DOHH2 (cell line): ENCODE measurements around the gene PKDCC.

Source experiments
- H3F3A ChIP-seq: fragments of 200-600 bp; sonication (generic), shearing (Covaris generic); 2 replicates; pipeline ENCODE4 v1.6.0; 2016; ENCODE audit warnings: antibody characterized with exemption, mild to moderate bottlenecking; ENCODE audit not compliant: control insufficient read depth, insufficient read depth
- H3K27ac ChIP-seq: fragments of 200-600 bp; sonication (generic); 2 replicates; pipeline ENCODE4 v1.5.1; 2014; ENCODE audit warnings: low read depth, mild to moderate bottlenecking, low read length, moderate library complexity
- H3K27me3 ChIP-seq: fragments of 200-600 bp; sonication (generic); 2 replicates; pipeline ENCODE4 v1.6.1; 2014; ENCODE audit warnings: mild to moderate bottlenecking, low read length, mixed read lengths; ENCODE audit not compliant: control insufficient read depth
- H3K36me3 ChIP-seq: fragments of 200-600 bp; sonication (generic); 2 replicates; pipeline ENCODE4 v1.6.1; 2014; ENCODE audit warnings: mild to moderate bottlenecking, low read length, moderate library complexity, mixed read lengths; ENCODE audit not compliant: control insufficient read depth
- H3K4me1 ChIP-seq: fragments of 200-600 bp; sonication (generic); 2 replicates; pipeline ENCODE4 v1.6.1; 2014; ENCODE audit warnings: mild to moderate bottlenecking, low read length, mixed read lengths; ENCODE audit not compliant: control insufficient read depth
- H3K4me2 ChIP-seq: fragments of 200-600 bp; sonication (generic); 2 replicates; pipeline ENCODE4 v1.6.0; 2014; ENCODE audit warnings: mild to moderate bottlenecking, low read length, moderate library complexity
- H3K4me3 ChIP-seq: fragments of 200-600 bp; sonication (generic); 2 replicates; pipeline ENCODE4 v1.5.1; 2014; ENCODE audit warnings: mild to moderate bottlenecking, low read length, mixed read lengths
- H3K79me2 ChIP-seq: fragments of 200-600 bp; sonication (generic); 2 replicates; pipeline ENCODE4 v1.6.1; 2014; ENCODE audit warnings: mild to moderate bottlenecking, low read length, mixed read lengths; ENCODE audit not compliant: control insufficient read depth
- H3K9me2 ChIP-seq: fragments of 200-600 bp; sonication (generic); replicated peaks from 2 replicates; pipeline ENCODE4 v1.6.1; 2014; ENCODE audit warnings: mild to moderate bottlenecking, low read length, mixed read lengths; ENCODE audit not compliant: control insufficient read depth
- H3K9me3 ChIP-seq: fragments of 200-600 bp; sonication (generic); 2 replicates; pipeline ENCODE4 v1.6.1; 2014; ENCODE audit warnings: antibody characterized with exemption, low read length, mixed read lengths; ENCODE audit not compliant: control insufficient read depth, insufficient read depth
- H4K20me1 ChIP-seq: fragments of 200-600 bp; sonication (generic); 2 replicates; pipeline ENCODE4 v1.6.0; 2014; ENCODE audit warnings: low read depth, mild to moderate bottlenecking, antibody characterized with exemption, low read length, moderate library complexity; ENCODE audit not compliant: control insufficient read depth, insufficient read depth
- EZH2phosphoT487 ChIP-seq: fragments of 200-600 bp; sonication (generic); IDR thresholded peaks from 2 replicates; pipeline ENCODE4 v1.6.1; 2017; ENCODE audit warnings: borderline replicate concordance, mild to moderate bottlenecking, antibody characterized with exemption, low read length, moderate library complexity, mixed read lengths
- TF ChIP-seq, protein P1 (sequence below): fragments of 200-600 bp; sonication (generic); IDR thresholded peaks from one replicate; pipeline ENCODE4 v1.5.1; 2014; ENCODE audit warnings: antibody characterized with exemption, mild to moderate bottlenecking, low read depth, low read length; ENCODE audit not compliant: poor library complexity, severe bottlenecking

The PKDCC gene

DNA sequence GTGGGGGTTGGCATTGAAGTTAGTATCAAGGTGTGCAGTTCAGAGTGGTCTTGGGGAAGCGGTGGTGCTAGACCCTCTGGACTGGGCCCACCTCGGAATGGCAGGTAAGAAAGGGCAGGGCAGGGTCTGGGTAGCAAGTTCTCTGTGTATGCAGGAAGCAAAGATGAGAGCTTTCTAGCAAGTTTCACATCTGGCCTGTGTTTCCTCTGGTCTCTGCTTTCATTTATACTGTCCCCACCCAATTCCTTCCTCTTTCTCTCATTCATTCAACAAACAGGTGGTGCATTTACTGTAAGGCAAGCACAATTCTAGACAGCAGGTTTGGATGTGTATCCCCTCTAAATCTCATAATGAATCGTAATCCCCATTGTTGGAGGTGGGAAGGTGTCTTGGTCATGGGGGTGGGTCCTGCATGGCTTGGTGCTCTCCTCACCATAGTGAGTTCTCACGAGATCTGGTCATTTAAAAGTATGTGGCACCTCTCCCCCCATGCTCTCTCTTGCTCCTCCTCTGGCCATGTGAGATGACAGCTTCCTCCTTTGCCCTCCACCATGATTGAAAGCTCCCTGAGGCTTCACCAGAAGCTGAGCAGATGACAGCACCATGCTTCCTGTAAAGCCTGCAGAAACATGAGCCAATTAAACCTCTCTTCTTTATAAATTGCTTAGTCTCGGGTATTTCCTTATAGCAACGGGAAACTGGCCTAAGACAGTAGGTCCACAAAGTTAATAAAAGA is 51.8 kb downstream of the PKDCC start:
- no peak for TF ChIP-seq EZH2phosphoT487
- TF ChIP-seq, protein P1, sequence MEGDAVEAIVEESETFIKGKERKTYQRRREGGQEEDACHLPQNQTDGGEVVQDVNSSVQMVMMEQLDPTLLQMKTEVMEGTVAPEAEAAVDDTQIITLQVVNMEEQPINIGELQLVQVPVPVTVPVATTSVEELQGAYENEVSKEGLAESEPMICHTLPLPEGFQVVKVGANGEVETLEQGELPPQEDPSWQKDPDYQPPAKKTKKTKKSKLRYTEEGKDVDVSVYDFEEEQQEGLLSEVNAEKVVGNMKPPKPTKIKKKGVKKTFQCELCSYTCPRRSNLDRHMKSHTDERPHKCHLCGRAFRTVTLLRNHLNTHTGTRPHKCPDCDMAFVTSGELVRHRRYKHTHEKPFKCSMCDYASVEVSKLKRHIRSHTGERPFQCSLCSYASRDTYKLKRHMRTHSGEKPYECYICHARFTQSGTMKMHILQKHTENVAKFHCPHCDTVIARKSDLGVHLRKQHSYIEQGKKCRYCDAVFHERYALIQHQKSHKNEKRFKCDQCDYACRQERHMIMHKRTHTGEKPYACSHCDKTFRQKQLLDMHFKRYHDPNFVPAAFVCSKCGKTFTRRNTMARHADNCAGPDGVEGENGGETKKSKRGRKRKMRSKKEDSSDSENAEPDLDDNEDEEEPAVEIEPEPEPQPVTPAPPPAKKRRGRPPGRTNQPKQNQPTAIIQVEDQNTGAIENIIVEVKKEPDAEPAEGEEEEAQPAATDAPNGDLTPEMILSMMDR = no peak
- no peak overlapping the region for H3K4me3 ChIP-seq
- peaks cover 12% of the 10 kb centered on the region for H3K9me3 ChIP-seq
- no peaks in the 10 kb centered on the region for H3K36me3 ChIP-seq
- no peaks in the 10 kb centered on the region for H3K79me2 ChIP-seq
- H3K27me3 ChIP-seq = peaks cover 74% of the 10 kb centered on the region
- H3K9me2 ChIP-seq = no peaks in the 10 kb centered on the region
- no peaks in the 10 kb centered on the region for H3F3A ChIP-seq
- no peak overlapping the region for H3K27ac ChIP-seq
- peaks cover 20% of the 10 kb centered on the region for H3K4me1 ChIP-seq
- H3K4me2 ChIP-seq = no peak overlapping the region
- H4K20me1 ChIP-seq = peaks cover 7% of the 10 kb centered on the region; the same call in 1 of the 2 replicates

DNA sequence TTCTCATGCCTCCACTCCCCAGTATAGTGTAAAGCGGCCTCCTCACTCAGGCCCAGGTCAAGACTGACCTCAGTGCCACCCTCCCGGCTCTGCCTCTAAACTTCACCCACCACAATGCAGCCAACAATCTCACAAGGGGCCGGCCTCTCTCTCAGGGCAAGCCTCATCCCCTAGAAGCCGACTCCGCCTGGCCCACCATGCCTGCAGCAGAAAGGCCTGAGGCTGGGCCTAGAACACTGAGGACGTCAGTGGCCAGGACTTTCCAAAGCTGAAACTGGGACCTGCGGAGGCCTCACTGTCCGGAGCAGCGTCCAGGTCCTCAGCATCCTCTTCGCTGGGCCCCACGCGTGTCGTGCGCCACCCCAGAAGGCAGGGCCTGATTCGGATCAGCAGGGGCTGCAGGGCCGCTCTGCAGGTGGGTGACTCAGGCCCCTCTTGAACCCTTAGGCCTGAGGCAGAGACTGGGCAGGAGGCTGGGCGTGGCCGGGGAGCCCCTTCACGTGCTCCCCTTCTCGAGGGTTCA is 52.9 kb downstream of the PKDCC start:
- no peak overlapping the region for H3K27ac ChIP-seq
- no peak overlapping the region; the same call in 1 of the 2 replicates for H3K4me2 ChIP-seq
- H3F3A ChIP-seq = no peaks in the 10 kb centered on the region
- no peak for TF ChIP-seq EZH2phosphoT487
- TF ChIP-seq, protein P1 = no peak
- H3K4me3 ChIP-seq = no peak overlapping the region
- H3K9me3 ChIP-seq = peaks cover 12% of the 10 kb centered on the region
- peaks cover 7% of the 10 kb centered on the region; the same call in 1 of the 2 replicates for H4K20me1 ChIP-seq
- H3K79me2 ChIP-seq = no peaks in the 10 kb centered on the region
- peaks cover 32% of the 10 kb centered on the region for H3K4me1 ChIP-seq
- no peaks in the 10 kb centered on the region for H3K36me3 ChIP-seq
- H3K27me3 ChIP-seq = peaks cover 83% of the 10 kb centered on the region
- no peaks in the 10 kb centered on the region for H3K9me2 ChIP-seq

DNA sequence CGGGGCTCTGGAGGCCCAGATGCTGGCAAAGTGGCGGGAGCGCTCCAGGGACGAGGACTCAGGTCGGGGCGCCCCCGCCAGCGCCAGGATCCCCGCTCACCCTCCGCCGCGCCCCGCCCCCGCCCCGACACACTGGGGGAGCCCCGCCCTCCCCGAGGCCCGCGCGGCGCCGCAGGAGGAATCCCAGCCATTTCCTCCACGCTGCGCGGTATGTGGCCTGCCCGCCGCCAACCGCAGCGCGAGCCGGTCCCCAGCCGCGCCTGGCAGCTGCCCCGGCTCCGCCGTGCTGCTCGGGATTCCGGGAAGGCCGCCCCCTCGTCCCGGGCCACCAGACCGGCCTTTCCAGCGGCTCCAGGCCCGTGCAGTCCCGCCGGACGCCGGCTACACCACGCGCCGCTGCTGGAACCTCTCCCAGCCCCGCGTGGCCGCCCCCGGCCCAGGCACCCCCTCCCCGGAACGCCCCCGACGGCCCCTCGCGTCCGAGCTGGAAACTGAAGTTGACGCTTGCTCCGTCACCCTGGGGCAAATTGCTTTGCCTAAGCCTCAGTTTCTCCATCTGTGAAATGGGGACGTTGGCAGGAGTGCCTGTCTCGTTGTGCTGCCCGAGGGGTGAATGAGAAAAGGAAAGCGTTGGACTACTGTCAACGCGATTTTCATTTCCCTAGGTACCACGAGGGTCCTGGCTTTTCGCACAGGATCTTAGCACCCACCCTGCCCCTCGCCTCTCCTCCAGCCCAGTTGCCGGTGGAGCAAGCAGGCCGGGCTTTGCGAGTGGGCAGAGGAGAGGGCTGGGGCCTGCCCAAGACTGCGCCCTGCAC is 53.6 kb downstream of the PKDCC start:
- Histone ChIP-seq H3K79me2 (no peaks in the 10 kb centered on the region), H3K4me1 (peaks cover 38% of the 10 kb centered on the region), H3K4me2 (peak overlapping the region; percentile 61), H3K9me3 (peaks cover 12% of the 10 kb centered on the region), H4K20me1 (peaks cover 7% of the 10 kb centered on the region; the same call in 1 of the 2 replicates), H3K4me3 (peak overlapping the region; percentile 38), H3K27ac (no peak overlapping the region), H3K9me2 (no peaks in the 10 kb centered on the region), H3K27me3 (peaks cover 89% of the 10 kb centered on the region), H3K36me3 (no peaks in the 10 kb centered on the region), H3F3A (no peaks in the 10 kb centered on the region)
- TF ChIP-seq, protein P1 = no peak
- no peak for TF ChIP-seq EZH2phosphoT487
